GM21528 (cell line): ENCODE data around the gene HECTD2.
"Not testable (repeated sequence)": the region's sequence is repeated elsewhere in the genome, so short reads cannot be mapped to it uniquely, and the experiment has no call there.

Source experiments
- ATAC-seq: cut with Tn5 transposase; IDR thresholded peaks from one replicate; pipeline ENCODE4 v1.9.1; 2021; ENCODE audit warnings: mild to moderate bottlenecking, moderate library complexity; ENCODE audit not compliant: unreplicated experiment, low FRiP score

Gene HECTD2

GRCh38 chr10:91412354-91413087 lies 2.4 kb downstream of the HECTD2 start:
- no peak for ATAC-seq

- ATAC-seq = no peak
These were observed 5.7 kb downstream of the HECTD2 start for GRCh38 chr10:91415816-91416215.

DNA sequence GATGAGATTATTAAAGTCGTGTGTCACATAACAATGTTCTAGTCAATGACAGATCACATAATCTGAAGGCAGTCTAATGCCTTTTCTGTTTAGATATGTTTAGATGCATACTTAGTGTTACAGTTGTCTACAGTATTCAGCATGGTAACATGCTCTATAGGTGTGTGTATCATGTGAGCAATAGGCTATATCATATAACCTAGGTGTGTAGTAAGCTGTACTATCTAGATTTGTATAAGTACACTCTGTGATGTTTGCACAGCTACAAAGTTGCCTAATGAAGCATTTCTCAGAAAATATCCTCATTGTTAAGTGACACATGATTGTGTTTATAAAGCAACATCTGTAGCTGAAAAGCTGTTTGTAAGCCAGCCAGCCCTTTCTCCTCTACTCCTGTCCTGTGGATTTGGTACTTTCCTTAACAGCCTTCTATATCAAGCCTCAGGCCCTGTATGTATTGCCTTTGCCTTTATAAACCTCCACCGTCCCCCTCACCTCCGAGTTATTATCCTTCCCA lies 6.3 kb downstream of the HECTD2 start:
- no peak for ATAC-seq

DNA sequence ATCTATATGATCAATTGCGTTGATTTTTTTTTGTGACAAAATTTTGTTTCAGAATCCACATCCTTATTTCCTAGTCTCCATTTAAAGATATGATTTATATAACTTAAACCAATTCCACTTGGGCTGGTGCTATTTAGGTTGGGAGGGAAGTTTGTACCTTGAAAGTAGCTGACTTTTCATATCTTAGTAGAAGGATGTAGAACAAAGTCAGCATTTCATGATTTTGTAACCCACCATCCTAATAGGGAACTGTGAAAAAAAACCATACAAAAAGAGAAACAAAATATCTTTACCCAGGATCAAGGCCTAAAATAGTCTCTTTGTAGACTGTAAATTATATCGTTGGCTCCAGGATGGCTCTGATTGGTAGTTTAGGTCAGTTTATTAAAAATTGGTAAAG lies 8.3 kb downstream of the HECTD2 start:
- no peak for ATAC-seq

GRCh38 chr10:91420868-91421267 lies 10.7 kb downstream of the HECTD2 start:
- no peak for ATAC-seq

- no peak for ATAC-seq
These were observed 12.8 kb downstream of the HECTD2 start for GRCh38 chr10:91422915-91423314.

DNA sequence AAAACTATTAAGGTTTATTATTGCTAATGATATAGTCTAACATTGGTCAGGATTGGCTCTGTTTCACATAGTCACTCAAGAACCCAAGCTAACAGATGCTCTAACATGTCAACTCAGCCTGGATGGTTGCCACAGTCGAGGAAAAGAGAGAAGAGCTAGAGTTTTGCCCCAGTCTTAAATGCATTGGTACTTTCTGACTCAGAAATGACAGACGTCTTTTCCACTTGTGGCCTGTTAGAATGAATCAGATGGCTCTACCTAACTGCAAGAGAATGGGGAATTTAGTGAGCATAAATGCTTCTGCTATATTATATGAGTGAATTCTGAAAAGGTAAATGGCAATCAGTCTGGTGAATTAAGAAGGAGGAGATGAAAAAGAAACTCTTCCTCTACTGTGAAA lies 13.9 kb downstream of the HECTD2 start:
- no peak for ATAC-seq

GRCh38 chr10:91432175-91432574 lies 22.0 kb downstream of the HECTD2 start:
- no peak for ATAC-seq

DNA sequence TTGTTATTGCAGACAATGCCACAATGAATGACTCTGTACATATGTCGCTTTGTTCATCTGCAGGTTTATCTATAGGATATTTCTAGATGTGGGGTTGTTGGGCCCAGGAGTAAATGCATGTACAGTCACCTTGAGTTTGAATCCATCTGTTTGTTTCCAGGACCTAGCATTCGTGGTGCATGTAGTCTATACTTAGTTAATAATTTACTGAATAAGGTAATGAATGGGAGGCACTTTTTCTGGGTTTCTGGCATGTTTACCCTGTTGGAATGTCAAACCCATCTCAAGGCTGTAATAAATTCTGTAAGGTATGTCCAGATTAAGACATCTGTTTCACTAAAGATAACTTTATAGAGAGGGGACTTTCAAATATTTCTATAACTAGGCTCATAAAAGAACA lies 23.5 kb downstream of the HECTD2 start:
- no peak for ATAC-seq

DNA sequence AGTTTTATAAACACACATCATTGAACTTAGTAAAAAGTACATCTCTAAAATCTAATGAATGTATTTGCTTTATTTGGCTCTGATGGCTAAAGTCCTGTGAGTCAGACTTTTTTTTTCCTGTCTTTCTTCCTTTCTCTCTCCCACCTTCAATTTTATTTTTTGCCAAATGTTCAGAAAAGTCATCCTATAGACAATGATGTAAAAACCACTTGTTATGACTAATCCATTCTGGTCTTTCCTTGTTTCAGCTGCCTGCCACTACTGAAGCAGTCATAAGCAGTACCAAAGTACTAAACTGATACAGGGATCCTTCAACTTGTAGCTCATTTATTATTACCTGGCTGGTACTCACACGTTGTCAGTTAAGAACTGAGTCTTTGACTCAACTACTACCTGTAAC lies 23.9 kb downstream of the HECTD2 start:
- ATAC-seq = no peak

DNA sequence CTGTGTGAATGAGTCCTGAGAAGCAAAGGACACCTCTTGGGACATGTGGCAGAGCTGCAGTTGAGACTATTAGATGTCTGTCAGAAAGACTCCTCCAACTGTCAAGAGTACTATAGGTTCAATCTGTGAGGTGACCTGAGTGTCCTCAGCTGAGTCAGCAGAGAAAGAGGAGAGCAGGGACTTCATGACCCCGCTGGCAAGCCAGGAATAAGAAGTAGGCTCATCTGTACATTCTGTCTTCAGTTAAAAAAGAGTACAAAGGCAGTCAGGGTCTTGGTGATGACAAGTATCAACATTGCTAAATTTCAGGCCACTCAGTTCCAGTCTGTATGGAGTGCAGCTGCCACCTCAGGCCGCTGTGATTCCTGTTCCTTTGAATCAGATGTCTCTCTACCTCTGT lies 25.1 kb downstream of the HECTD2 start:
- ATAC-seq = no peak

- ATAC-seq = not testable (repeated sequence)
These were observed 28.1 kb downstream of the HECTD2 start for GRCh38 chr10:91438228-91438627.

DNA sequence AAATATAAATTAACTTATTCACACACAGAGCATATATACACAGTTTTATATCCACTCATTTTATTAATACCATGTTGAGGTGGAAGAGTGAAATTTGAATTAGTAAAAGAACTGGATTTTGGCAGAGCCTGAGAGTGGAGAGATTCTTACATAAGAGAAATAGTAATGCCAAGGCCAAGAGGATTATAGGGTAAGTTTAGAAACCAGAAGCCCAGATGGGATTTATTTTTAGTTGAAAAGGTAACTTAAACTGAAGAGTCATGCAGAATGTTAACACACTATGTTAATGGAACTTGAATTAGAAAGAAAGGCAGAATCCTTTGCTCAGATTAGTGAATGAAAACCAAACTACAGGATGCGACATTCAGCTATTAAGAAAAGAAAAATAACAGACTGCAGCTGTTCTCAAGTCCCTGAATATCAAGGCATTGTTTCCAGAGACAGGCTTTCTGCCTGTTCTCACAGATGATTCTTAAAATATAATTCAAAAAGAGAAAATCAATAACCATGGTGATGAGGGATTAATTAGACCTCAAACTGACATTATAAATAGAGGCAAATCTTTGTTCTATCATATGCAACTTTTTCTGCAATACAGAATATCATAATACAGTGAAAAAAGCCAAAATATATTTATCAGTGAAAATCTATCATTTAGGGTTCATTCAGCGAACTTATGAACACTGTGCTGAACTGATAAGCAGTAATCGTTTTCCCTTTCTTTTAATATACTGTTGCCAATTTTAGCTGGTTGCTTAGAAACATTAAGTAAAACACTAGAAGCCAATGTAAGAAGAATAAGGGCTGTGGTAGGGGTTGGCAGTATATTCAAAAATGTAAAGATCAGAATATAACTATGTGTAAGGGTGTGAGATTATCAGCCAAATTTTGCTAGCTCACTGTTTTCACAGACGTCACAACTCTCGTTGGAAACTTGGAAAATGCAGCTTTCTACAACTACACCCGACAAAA lies 34.4 kb downstream of the HECTD2 start:
- ATAC-seq = no peak

DNA sequence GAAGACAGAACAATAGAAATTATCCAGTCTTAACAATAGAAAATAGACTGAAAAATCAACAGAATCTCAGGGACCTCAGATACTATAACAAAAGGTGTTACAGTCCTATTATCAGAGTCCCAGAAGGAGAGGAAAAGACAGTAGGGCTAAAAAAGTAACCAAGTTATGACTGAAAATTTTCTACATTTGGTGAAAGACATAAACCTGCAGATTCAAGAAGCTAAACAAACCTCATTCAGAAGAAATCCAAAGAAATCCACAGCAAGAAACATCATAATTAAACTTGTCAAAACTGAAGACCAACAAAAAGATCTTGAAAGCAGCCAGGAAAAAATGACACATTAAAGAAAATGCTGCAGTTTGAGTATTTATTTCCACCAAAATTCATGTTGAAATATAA lies 41.9 kb downstream of the HECTD2 start:
- no peak for ATAC-seq

DNA sequence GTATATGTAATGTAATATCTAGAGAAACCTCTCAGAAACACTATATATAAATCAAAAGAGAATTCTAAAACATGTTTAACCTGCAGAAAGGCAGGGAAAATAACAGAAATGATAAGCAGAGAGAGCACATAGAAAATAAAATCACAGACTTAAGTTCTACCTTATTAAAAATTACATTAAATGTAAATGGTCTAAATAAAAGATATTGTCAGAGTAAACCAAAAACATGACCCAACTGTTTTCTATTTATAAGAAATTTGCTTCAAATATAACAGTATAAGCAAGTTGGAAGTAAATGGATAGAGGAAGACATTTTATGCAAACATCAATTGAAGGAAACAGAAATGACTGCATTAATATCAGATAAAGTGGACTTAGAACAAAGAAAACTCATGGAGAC lies 43.4 kb downstream of the HECTD2 start:
- no peak for ATAC-seq

DNA sequence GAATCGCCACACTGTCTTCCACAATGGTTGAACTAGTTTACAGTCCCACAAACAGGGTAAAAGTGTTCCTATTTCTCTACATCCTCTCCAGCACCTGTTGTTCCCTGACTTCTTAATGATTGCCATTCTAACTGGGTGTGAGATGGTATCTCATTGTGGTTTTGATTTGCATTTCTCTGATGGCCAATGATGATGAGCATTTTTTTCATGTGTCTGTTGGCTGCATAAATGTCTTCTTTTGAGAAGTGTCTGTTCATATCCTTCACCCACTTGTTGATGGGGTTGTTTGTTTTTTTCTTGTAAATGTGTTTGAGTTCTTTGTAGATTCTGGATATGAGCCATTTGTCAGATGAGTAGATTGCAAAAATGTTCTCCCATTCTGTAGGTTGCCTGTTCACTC lies 45.0 kb downstream of the HECTD2 start:
- not testable (repeated sequence) for ATAC-seq

DNA sequence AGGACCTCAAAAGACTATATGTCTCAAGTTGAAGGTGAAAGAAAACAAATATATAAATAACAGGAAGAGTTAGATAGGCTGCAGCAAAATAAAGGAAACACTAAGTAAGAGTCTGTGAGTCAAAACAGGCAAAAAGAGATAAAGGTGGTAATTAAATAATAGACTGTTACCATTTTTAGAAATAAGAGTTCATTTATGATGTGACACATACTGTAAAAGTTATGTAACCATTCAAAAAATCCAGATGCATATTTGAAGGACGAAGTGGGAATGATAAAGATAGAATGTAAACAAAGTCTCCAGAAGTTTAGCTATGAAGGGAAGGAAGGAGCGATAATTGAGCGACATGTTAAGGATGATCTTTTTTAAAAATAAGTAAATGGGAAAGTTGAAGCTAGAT lies 50.5 kb downstream of the HECTD2 start:
- no peak for ATAC-seq

DNA sequence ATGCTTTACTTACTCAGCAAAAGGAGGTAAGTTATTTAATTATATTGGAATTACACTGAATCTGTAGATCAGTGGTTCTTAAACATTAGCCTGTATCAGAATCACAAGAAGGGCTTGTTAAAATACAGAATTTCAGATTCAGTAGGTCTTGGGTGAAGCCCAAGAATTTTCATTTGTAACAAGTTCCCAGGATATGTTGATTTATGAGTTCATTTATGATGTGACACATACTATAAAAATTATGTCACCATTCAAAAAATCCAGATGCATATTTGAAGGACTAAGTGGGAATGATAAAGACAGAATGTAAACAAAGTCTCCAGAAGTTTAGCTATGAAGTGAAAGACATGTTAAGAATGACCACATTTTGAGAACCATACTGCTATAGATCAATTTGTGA lies 52.3 kb downstream of the HECTD2 start:
- ATAC-seq = no peak

GRCh38 chr10:91464500-91464899 lies 54.4 kb downstream of the HECTD2 start:
- ATAC-seq = no peak

DNA sequence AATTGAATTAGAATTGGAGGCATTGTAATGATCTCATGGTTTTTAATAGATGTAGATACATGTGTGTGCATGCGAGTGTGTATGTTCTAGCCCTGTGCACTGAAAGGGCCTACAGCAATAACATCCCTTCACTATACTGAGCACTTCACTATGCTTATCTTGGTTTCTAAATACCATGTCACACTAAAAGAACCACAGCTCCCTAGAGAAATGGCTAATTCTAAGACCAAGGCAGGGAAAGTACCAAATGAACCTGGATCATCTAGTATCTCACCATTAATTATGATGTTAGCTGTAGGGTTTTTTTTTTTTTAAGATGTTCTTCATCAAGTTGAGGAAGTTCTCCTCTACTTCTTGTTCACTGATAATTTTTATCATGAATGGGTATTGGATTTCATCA lies 55.1 kb downstream of the HECTD2 start:
- ATAC-seq = no peak

DNA sequence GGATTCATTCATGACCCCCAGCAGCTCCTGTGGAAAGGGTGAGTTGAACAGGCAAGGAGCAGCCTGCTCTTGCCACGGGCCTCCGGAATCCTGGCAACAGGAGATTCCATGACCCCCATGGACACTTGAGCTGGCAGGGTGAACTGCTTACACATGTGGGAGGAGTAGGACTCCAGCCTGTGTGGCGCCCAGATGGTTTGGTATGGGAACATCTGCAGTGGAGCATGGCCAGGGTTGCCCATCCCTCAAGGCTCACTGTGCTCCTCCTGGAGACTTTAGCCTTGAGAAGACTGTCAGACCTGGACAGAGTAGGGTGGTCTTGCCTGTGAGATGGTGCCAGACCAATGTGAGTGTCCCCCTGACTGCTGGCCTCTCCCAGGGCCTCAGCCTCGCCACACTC lies 57.0 kb downstream of the HECTD2 start:
- ATAC-seq = no peak
